GM12873 (cell line): ENCODE data around the gene SMIM21.

Experiments used
- TF ChIP-seq, protein P1 (sequence below): IDR thresholded peaks from 2 replicates; pipeline ENCODE4 v1.5.1; 2012; ENCODE audit warnings: low read depth, mild to moderate bottlenecking, moderate library complexity, low read length, control low read depth; ENCODE audit not compliant: insufficient read depth; ENCODE audit errors: missing control alignments

SMIM21 gene

DNA sequence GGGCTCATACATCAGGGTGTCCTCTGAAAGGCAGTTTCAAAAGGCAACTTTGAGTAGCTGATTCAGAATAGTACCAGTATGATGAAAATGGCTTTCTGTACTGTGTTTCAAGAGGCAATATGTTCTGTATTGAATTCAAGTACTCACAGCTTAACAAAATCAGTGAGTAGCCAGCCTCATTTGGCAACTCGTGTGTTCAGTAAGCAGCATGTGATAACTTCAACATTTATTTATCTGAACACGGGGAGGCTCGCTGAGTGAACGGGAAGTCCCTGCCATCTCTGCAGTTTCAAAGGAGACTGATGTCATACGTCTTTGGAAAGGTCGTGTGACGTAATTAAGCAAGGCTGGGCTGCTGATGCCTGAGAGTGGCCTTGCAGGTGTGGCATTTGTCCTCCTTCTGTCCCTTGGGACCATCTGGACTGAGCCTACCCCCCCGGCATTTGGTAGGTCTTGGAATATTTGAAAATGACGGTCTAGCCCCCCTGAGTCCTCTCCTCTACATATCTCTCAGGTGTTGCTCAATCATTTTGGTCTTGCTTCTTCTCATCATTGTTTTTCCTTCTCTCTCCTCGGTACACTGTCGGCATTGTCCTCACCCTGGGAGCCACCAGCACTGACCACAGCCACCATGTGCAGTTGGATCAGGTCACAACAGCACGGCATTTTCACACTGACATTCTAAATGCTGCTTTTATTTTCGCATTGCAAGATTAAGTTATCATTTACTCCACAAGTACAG lies 62.8 kb downstream of the SMIM21 start:
- TF ChIP-seq, protein P1, sequence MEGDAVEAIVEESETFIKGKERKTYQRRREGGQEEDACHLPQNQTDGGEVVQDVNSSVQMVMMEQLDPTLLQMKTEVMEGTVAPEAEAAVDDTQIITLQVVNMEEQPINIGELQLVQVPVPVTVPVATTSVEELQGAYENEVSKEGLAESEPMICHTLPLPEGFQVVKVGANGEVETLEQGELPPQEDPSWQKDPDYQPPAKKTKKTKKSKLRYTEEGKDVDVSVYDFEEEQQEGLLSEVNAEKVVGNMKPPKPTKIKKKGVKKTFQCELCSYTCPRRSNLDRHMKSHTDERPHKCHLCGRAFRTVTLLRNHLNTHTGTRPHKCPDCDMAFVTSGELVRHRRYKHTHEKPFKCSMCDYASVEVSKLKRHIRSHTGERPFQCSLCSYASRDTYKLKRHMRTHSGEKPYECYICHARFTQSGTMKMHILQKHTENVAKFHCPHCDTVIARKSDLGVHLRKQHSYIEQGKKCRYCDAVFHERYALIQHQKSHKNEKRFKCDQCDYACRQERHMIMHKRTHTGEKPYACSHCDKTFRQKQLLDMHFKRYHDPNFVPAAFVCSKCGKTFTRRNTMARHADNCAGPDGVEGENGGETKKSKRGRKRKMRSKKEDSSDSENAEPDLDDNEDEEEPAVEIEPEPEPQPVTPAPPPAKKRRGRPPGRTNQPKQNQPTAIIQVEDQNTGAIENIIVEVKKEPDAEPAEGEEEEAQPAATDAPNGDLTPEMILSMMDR, result no peak

DNA sequence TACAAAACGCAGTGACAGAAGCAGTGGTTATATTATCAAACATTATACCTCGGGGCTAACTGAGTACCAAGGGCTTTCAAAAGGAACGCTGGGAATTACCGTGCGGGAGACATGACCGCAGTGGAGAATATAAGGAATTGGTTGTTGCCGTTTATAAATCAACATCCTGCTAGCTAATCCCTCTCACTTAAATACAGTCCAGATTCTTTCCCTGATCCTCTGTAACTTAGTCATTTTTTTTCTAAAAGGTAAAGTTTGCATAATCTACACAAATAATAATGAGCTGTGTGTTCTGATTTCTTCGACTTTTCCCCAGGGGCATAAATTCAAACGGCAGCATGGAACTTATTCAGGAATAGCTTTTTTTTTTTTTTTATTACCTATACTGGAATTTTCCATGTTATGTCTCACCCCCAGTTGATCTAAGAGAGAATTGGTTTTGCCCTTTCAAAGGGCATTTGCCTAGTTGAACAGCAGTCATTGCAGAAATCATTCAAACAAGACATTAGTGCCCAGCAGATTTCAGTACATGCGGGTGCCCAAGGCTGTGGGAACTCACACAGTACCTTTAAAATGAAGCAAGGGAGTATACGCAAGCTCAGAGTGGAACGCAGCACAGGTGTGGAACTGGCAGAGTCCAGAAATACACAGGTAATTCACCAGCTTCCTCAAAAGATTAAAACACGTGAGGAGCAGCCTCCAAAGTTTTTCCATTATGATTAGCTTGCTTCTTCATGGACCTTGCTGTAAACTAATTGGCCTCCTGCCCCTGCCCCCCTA lies 63.9 kb downstream of the SMIM21 start:
- TF ChIP-seq, protein P1, result no peak

DNA sequence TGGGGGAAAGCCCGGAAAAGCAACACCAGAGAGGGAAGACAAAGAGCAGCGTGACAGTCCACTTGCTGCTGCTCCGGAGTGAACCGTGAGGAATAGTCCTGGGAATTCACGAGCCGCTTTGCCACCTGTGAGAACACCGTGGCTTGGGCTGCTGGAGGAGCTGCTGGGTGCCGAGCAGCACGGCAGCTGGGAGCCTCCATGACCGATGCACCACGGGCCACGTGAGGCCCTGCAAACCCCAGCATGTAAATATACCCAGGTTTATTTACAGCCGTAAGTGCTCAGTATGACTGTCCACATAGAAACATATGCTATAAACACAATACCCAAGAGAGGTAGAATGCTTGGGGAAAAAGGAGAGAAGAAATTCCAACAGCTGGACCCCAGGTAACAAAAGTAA lies 65.1 kb downstream of the SMIM21 start:
- TF ChIP-seq, protein P1, result no peak

DNA sequence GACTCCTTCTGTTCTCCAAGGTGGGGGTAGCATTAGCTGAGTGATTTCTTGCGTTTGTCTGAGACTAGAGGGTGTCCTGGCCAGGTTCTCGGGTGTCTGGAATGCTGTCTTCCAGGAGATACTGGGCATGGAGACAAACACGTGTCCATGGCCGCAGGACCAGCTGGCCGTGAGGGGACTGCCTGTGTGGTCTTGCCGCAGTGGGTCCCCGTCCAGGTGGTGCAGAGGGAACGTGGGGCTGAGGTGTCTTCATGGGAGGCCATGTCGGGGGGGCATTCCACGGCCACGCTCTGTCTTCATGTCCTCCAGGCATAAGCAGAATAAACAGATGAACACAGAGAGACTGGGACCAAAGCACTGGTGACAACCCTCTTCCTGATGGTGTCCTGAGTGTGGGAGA lies 66.6 kb downstream of the SMIM21 start:
- TF ChIP-seq, protein P1, result no peak

DNA sequence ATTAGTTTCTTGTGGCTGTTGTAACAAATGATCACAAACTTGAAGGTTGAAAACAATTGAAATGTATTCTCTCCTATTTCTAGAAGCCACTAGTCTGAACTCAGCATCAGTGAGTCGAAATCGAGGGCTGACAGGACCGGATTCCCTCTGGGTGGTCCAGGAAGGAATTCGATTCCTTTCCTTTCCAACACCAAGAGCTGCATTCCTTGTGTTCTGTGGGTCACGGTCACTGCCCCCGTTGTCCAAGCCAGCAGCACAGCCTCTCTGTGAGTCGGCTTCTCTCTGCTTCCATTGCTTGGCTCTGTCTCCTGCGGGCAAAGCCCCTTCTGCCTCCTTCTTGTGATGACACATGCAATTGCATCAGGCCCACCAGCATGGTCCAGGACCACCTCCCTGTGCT lies 67.3 kb downstream of the SMIM21 start:
- TF ChIP-seq, protein P1, result no peak
